Fibroblast of the aortic adventitia (primary cell): ENCODE results near the gene RNF207. TPM values are rescaled to one million over a fixed set of nuclear protein-coding genes. Genes with fewer than 3 reads are reported as not detected.

Experiments used
- DNase-seq: peaks from one replicate; pipeline ENCODE4 v3.0.0-alpha.2; 2010; ENCODE audit warnings: low read depth
- H3K4me3 ChIP-seq: 2 replicates; pipeline ENCODE4 v1.5.1; 2011; ENCODE audit warnings: low read depth, mild to moderate bottlenecking, control low read depth, low read length, moderate library complexity
- total RNA-seq: library from RNA; depleted of rRNA; stranded (reverse); fragments of >200 nt; gene quantifications from 2 replicates; pipeline ENCODE4 v1.2.3, GENCODE V29; 2012; ENCODE audit warnings: low replicate concordance
- TF ChIP-seq, protein P1 (sequence below): IDR thresholded peaks from 2 replicates; pipeline ENCODE4 v1.5.1; 2011; ENCODE audit warnings: mild to moderate bottlenecking, low read length, control low read depth, inconsistent platforms; ENCODE audit not compliant: insufficient read depth

RNF207 gene
- total RNA-seq, 1 donor = 7.8 TPM

DNA sequence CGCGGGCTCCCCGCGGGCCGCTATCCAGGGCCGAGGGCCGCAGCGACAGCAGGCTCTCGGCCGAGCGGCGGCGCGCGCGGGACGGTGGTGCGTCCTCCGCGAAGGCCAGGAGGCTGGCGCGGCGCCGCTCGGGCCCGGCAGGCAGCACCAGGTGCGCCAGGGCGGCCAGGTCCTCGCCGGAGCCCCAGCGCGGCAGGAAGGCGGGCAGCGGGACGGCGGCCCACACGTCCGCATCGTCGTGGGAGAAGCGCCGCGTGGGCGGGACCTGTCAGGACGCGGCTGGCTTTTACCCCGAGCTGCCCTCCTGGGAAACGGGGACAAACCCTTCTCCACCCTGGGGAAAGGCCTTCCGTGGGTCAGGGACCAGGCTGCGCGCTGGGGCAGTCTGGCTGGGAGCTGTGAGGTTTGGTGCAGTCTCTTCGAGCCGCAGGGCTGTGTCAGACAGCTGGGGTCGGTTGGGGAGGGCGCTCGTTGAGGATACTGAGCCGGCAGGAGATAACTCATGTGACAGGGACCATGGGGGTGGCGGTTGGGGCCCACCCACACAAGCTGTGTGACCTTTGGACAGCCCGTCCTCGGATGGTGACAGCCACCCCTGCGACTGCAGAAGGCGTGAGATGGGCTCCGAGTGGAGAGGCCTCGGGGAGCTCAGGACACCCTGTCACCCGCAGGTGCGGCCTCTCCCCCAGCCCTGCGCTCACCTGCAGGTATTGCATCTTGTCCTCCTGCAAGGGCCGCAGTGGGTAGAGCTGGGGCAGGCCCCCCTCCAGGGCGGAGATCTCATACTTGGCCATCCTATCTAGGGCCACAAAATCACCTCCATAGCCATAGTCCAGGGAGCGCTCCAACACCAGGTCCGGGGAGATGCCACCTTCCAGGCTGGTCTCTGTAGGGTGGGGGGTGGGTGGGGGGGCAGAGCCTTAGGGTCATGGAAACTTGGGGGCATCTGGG lies 44.1 kb downstream of the RNF207 start:
- no peak for DNase-seq
- no peak overlapping the region for H3K4me3 ChIP-seq
- TF ChIP-seq, protein P1, sequence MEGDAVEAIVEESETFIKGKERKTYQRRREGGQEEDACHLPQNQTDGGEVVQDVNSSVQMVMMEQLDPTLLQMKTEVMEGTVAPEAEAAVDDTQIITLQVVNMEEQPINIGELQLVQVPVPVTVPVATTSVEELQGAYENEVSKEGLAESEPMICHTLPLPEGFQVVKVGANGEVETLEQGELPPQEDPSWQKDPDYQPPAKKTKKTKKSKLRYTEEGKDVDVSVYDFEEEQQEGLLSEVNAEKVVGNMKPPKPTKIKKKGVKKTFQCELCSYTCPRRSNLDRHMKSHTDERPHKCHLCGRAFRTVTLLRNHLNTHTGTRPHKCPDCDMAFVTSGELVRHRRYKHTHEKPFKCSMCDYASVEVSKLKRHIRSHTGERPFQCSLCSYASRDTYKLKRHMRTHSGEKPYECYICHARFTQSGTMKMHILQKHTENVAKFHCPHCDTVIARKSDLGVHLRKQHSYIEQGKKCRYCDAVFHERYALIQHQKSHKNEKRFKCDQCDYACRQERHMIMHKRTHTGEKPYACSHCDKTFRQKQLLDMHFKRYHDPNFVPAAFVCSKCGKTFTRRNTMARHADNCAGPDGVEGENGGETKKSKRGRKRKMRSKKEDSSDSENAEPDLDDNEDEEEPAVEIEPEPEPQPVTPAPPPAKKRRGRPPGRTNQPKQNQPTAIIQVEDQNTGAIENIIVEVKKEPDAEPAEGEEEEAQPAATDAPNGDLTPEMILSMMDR = no peak

DNA sequence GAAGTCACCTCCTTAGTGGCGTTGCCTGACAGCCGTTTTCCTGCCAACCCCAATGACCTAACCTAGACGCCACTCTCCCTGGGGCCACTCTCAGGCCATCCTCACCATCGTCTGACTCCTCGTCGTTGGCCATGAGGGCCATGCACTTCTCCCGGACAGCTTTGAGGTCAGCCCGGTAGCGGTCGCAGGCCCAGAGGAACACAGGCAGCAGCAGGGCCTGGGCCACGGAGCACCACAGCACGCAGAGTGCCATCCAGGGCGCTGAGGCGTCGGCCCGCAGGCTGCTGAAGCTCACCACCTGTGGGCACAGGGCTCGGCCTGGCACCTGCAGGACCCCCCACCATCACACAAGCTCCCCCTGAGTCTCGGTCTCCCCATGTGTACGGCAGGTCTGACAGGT lies 45.3 kb downstream of the RNF207 start:
- no peak overlapping the region for H3K4me3 ChIP-seq
- no peak for DNase-seq
- TF ChIP-seq, protein P1 = no peak

DNA sequence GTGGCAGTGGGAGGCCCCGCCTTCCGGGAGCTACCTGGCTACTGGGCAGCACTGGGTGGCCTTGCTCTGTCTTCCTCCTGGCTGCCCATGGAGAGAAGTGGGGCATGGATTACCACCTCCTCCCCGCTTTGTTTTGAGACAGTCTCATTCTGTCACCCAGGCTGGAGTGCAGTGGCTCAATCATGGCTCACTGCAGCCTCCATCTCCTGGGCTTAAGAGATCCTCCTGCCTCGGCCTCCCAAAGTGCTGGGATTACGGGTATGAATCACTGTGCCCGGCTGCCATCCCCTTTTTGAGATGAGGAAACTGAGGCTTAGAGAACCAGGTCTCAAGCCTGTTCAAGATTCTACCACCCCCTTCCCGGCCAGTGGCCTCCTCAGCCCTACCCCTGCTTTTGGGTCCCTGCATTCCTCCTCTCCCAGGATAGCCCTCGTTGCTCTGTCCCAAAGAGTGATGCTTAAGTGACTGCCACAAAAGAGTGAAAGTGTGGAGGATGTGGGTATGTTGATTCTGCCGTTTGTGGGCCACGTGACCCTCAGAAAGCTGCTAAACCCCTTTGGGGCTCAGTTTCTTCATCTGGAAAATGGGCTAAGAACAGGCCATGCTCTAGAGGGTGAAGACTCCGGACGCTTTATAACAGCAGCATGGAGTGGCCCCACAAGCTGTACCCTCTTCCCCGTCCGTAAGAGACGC lies 45.9 kb downstream of the RNF207 start:
- no peak overlapping the region for H3K4me3 ChIP-seq
- TF ChIP-seq, protein P1 = no peak
- no peak for DNase-seq

DNA sequence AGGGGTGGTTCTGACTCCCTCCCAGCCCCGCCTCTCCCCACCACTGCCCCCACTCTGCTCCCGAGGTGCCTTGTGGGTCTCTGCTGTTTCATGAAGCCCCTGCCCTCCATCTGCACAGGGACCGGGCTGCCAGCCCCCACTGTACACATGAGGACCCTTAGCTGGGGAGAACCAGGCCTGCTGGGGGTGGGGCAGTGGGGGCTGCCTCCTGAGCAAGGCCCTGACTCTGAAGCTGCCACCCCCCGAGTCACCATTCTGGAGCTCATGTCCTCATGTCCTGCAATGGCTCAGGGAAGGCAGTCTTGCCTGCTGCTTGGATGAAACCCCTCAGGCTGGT lies 46.4 kb downstream of the RNF207 start:
- H3K4me3 ChIP-seq = no peak overlapping the region
- DNase-seq = no peak
- TF ChIP-seq, protein P1 = no peak

DNA sequence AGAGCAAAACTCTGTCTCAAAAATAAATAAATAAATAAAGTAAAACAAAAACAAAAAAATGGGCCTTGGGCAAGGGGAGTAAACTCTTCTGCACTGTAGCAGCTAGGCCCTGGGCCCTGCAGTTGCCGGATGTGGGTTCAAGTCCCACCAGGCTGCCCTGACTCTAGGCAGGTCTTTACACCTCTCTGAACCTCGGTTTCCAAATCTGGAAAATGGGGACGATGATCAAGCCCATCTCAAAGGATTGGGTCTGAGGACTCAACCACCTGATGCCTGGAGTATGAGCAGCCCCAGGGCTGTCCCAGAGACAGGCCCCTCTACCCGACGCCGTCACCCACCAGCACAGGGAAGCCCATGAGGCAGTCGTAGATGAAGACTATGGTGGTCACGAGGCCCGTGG lies 47.5 kb downstream of the RNF207 start:
- TF ChIP-seq, protein P1 = no peak
- H3K4me3 ChIP-seq = no peak overlapping the region
- no peak for DNase-seq

DNA sequence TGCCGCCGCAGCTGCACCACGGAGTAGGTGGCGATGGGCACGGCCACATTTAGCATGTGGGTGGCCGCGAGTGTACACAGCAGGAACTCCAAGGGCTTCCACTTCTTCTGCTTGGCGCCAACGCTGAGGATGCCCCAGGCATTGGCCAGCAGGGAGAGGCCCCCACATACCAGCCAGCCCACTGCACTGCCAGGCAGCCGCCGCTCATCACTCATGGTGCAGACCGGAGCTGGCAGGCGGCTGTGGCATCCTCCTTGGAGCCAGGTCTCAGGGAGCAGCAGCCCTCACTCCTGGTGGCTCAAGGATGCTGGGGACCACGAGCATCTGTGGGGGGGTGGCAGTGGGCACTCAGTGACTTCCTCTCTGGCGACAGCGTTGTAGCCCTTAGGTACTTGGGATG lies 48.8 kb downstream of the RNF207 start:
- TF ChIP-seq, protein P1 = no peak
- DNase-seq = no peak
- no peak overlapping the region for H3K4me3 ChIP-seq
